ENCODE data around the gene CNTN5.

- TF ChIP-seq CTCF (conservative IDR thresholded peaks at IDR 0.05; ENCODE audit: low read depth, low read length) (peak; percentile 90), EZH2phosphoT487 (IDR thresholded peaks at IDR 0.05; ENCODE audit: borderline replicate concordance, low read length) (no peak), EZH2 (IDR thresholded peaks at IDR 0.05; ENCODE audit: low read length, unreplicated experiment) (no peak)
Observed at GRCh38 chr11:99739464-99740089, 718.8 kb downstream of the CNTN5 start.
